Epithelial cell of proximal tubule (primary cell): Measurements from ENCODE around the gene AKNAD1. TPM values are rescaled to one million over a fixed set of nuclear protein-coding genes. Genes with fewer than 3 reads are reported as not detected.

Experiments used
- DNase-seq: peaks from one replicate; pipeline ENCODE4 v3.0.0-alpha.2; 2011; ENCODE audit warnings: low read depth
- H3K4me3 ChIP-seq: 2 replicates; pipeline ENCODE4 v1.5.1; 2011; ENCODE audit warnings: low read depth, mild to moderate bottlenecking, low read length
- CTCF ChIP-seq: conservative IDR thresholded peaks from 2 replicates; pipeline ENCODE4 v1.5.1; 2012; ENCODE audit warnings: low read depth, mild to moderate bottlenecking, low read length
- total RNA-seq: library from RNA; depleted of rRNA; stranded (reverse); fragments of >200 nt; gene quantifications from 2 replicates; pipeline ENCODE4 v1.2.3, GENCODE V29; 2015

Gene AKNAD1
- total RNA-seq, 1 donor from 2014 or later = not detected

GRCh38 chr1:108813326-108813725 lies 43.6 kb downstream of the AKNAD1 start:
- no peak for TF ChIP-seq CTCF
- H3K4me3 ChIP-seq = no peak overlapping the region
- no peak for DNase-seq

DNA sequence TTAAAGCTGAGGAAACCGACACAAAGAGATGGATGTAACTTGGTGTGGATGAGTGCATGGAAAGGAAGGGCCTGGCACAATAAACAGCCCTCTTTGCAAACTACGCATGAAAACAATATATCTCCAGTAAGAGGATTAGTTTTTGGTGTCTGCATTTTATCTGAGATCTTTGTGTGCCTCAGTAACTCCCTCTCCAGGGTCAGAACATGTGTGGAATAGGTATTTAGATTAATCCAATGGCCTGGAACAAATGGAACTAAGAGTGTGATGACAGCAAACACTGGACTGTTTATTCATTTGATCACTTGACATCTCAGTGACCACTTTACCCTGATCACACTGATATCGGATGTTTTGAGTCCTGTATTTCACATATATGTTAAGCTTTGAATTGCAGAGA lies 45.3 kb downstream of the AKNAD1 start:
- no peak for TF ChIP-seq CTCF
- no peak overlapping the region for H3K4me3 ChIP-seq
- DNase-seq = no peak

DNA sequence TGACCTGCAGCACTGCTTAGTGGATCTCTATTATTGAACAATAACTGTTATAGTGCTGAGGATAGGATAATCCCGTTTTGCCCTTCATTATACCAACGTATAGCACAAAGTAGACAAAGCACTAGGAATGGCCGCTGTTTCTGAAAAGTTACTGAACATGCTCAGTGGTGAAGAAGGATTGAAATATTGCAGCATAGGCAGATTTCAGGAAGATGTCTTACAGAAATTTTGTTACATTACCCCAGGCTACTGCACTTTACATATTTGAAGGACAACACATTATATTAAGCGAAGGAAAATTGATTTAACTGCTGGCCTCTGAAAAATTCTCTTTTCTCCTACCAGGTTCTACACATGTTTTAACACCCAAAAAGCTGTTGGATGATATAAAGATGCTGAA lies 48.5 kb downstream of the AKNAD1 start:
- H3K4me3 ChIP-seq = no peak overlapping the region
- DNase-seq = no peak

GRCh38 chr1:108803548-108803947 lies 53.3 kb downstream of the AKNAD1 start:
- DNase-seq = no peak
- TF ChIP-seq CTCF = no peak
- no peak overlapping the region for H3K4me3 ChIP-seq

More for the DNA sequence above, 48.5 kb downstream of the AKNAD1 start:
- no peak for TF ChIP-seq CTCF

DNA sequence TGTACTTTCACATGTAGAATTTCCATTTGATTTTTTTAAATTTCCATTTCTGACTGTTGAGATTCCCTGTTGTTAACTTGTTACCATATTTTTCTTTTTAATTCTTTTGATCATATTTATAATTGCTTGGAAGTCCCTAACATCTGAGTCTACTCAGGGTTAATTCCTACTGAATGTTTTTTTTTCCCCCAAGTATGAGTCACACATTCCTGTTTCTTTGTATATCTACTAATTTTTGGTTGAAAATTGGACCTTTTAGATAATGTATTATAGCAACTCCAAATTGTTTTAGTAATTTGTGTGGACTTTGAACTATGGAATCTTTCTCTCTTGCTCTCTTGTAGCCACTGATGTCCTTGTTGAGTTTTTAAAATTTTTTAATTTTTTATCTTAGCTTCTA lies 55.8 kb downstream of the AKNAD1 start:
- no peak for TF ChIP-seq CTCF
- no peak overlapping the region for H3K4me3 ChIP-seq
- DNase-seq = no peak

- no peak for TF ChIP-seq CTCF
- no peak overlapping the region for H3K4me3 ChIP-seq
- no peak for DNase-seq
Measured at GRCh38 chr1:108799001-108799400, 57.9 kb downstream of the AKNAD1 start.

DNA sequence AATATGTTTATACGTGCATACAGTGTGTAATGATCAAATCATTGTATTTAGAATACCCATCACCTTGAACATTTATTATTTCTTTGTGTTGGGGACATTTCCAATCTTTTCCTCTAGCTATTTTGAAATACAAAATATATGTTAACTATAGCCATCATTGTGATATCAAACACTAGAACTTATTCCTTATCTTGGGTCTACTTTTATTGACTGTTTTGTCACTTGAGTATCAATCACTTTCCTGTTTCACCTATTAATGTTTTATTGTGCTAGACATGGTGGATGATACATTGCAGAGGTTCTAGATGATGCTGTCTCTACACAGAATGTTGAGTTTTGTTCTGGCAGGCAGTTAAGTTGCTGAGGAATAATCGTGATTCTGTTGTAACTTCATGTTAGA lies 64.5 kb downstream of the AKNAD1 start:
- DNase-seq = no peak
- H3K4me3 ChIP-seq = no peak overlapping the region
- no peak for TF ChIP-seq CTCF
